ENCODE data around the gene MMP17. TPM values are rescaled to one million over a fixed set of nuclear protein-coding genes. Genes with fewer than 3 reads are reported as not detected.

MMP17 gene
- polyA plus RNA-seq, 1 donor (not counting 4 experiments of a cell fraction or from before 2014, with no cell fraction given), result 2.3 TPM

DNA sequence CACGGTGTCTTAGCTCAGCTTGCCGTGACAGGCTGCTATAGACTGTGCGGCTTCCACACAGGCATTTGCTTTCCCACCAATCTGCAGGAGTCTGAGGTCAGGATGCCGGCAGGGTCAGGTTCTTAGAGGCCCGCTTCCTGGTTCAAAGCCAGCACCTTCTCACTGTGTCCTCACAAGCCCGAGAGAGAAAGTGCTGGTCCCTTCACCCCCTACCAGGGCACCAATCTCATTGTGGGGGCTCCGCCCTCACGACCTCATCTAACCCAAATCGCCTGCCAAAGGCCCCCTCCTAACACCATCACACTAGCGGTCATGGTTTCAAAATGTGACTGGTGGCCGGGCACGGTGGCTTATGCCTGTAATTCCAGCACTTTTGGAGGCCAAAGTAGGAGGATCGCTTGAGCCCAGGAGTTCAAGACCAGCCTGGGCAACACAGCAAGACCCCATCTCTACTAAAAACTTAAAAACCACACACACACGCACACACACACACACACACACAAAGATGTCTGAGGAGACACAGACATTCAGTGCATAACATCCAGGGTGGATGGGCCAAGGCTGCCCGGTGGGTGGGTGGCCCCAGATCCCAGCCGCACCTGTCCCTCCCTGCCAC lies 26.8 kb downstream of the MMP17 start:
- H3K4me3 ChIP-seq (ENCODE audit: control insufficient read depth in 2 of 3, extremely low read depth in 1 of 3, insufficient read depth in 2 of 3, low read depth in 1 of 3, low read length in 3 of 3), result no peak overlapping the region
- no peak overlapping the region for H3K4me2 ChIP-seq (ENCODE audit: control insufficient read depth, extremely low read depth, insufficient read depth, low read depth, low read length)
- dilution Hi-C loops (cut with MboI; ENCODE audit: extremely low pct_ligation_motif_present, low sequenced_read_pairs), result no loop called here
- no peaks in the 10 kb centered on the region for H3K9me3 ChIP-seq (ENCODE audit: control insufficient read depth, low read depth, low read length)
- H3K27me3 ChIP-seq (ENCODE audit: control insufficient read depth, extremely low read depth, insufficient read depth, low read length), result peaks cover 7% of the 10 kb centered on the region
- no peak for FAIRE-seq
- H3K27ac ChIP-seq (ENCODE audit: control insufficient read depth, insufficient read depth, low read length), result no peak overlapping the region
- H3K9ac ChIP-seq (ENCODE audit: control insufficient read depth, extremely low read depth, insufficient read depth, low read length), result no peak overlapping the region
- H3K36me3 ChIP-seq (ENCODE audit: control insufficient read depth in 2 of 2, extremely low read depth in 1 of 2, insufficient read depth in 2 of 2, low read length in 2 of 2), result no peaks in the 10 kb centered on the region
- no peaks in the 10 kb centered on the region for H3K79me2 ChIP-seq (ENCODE audit: control insufficient read depth, insufficient read depth, low read length)
- no peaks in the 10 kb centered on the region for H4K20me1 ChIP-seq (ENCODE audit: control insufficient read depth, extremely low read depth, insufficient read depth, low read length)
- H3K9me1 ChIP-seq (ENCODE audit: control insufficient read depth, extremely low read depth, insufficient read depth, low read length), result no peaks in the 10 kb centered on the region
- TF ChIP-seq EZH2 (IDR thresholded peaks at IDR 0.05; ENCODE audit: low read length), result no peak
- TF ChIP-seq, protein P1, sequence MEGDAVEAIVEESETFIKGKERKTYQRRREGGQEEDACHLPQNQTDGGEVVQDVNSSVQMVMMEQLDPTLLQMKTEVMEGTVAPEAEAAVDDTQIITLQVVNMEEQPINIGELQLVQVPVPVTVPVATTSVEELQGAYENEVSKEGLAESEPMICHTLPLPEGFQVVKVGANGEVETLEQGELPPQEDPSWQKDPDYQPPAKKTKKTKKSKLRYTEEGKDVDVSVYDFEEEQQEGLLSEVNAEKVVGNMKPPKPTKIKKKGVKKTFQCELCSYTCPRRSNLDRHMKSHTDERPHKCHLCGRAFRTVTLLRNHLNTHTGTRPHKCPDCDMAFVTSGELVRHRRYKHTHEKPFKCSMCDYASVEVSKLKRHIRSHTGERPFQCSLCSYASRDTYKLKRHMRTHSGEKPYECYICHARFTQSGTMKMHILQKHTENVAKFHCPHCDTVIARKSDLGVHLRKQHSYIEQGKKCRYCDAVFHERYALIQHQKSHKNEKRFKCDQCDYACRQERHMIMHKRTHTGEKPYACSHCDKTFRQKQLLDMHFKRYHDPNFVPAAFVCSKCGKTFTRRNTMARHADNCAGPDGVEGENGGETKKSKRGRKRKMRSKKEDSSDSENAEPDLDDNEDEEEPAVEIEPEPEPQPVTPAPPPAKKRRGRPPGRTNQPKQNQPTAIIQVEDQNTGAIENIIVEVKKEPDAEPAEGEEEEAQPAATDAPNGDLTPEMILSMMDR (optimal IDR thresholded peaks at IDR 0.05 in 1 of 3, IDR thresholded peaks at IDR 0.05 in 1 of 3, conservative IDR thresholded peaks at IDR 0.05 in 1 of 3; ENCODE audit: extremely low read depth in 1 of 3, insufficient read depth in 2 of 3, low read length in 3 of 3), result no peak
- H2AFZ ChIP-seq (ENCODE audit: control insufficient read depth, low read length), result no peak overlapping the region
- no peaks in the 10 kb centered on the region for H3K4me1 ChIP-seq (ENCODE audit: control insufficient read depth, extremely low read depth, insufficient read depth, low read length)
- no peak for DNase-seq (ENCODE audit: low read depth, low spot score)

DNA sequence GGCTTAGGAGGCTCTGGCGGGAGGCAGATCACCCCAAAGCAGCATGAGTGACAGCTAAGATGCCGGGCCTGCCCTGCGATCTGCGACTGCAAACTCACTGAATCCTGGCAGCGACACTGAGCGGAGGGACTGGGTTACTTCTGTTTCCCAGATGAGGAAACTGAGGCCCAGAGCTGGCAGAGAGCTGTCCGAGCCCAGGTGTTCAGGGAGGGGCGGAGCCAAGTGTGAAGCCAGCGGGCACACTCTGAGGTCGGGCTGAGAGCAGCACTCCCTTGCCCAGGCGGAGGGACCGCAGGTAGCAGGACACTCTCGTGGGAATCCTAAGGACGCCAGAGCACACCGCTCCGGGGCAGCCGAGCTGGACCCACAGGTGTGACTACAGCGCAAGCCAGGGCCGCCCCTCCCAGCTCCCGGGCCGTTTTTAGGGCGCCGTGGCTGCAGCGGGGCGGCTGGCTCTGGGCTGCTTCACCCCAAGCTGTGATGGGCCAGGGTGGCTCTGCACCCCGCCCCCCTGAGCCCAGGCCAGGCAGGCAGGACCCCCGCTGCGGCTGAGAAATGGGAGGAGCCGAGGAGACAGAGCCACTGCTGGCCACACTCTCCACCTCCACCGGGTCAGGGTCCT lies 27.4 kb downstream of the MMP17 start:
- H3K27ac ChIP-seq (ENCODE audit: control insufficient read depth, insufficient read depth, low read length), result no peak overlapping the region
- TF ChIP-seq EZH2 (IDR thresholded peaks at IDR 0.05; ENCODE audit: low read length), result no peak
- TF ChIP-seq, protein P1 (optimal IDR thresholded peaks at IDR 0.05 in 1 of 3, IDR thresholded peaks at IDR 0.05 in 1 of 3, conservative IDR thresholded peaks at IDR 0.05 in 1 of 3; ENCODE audit: extremely low read depth in 1 of 3, insufficient read depth in 2 of 3, low read length in 3 of 3), result no peak
- no peak overlapping the region for H3K9ac ChIP-seq (ENCODE audit: control insufficient read depth, extremely low read depth, insufficient read depth, low read length)
- H3K27me3 ChIP-seq (ENCODE audit: control insufficient read depth, extremely low read depth, insufficient read depth, low read length), result peaks cover 7% of the 10 kb centered on the region
- no peaks in the 10 kb centered on the region for H3K9me3 ChIP-seq (ENCODE audit: control insufficient read depth, low read depth, low read length)
- H3K4me2 ChIP-seq (ENCODE audit: control insufficient read depth, extremely low read depth, insufficient read depth, low read depth, low read length), result no peak overlapping the region
- H3K79me2 ChIP-seq (ENCODE audit: control insufficient read depth, insufficient read depth, low read length), result no peaks in the 10 kb centered on the region
- FAIRE-seq (no peak), DNase-seq (ENCODE audit: low read depth, low spot score) (no peak)
- H4K20me1 ChIP-seq (ENCODE audit: control insufficient read depth, extremely low read depth, insufficient read depth, low read length), result no peaks in the 10 kb centered on the region
- no peak overlapping the region for H2AFZ ChIP-seq (ENCODE audit: control insufficient read depth, low read length)
- H3K4me1 ChIP-seq (ENCODE audit: control insufficient read depth, extremely low read depth, insufficient read depth, low read length), result peaks cover 3% of the 10 kb centered on the region
- H3K4me3 ChIP-seq (ENCODE audit: control insufficient read depth in 2 of 3, extremely low read depth in 1 of 3, insufficient read depth in 2 of 3, low read depth in 1 of 3, low read length in 3 of 3), result no peak overlapping the region
- no peaks in the 10 kb centered on the region for H3K9me1 ChIP-seq (ENCODE audit: control insufficient read depth, extremely low read depth, insufficient read depth, low read length)
- no peaks in the 10 kb centered on the region for H3K36me3 ChIP-seq (ENCODE audit: control insufficient read depth in 2 of 2, extremely low read depth in 1 of 2, insufficient read depth in 2 of 2, low read length in 2 of 2)
- dilution Hi-C loops (cut with MboI; ENCODE audit: extremely low pct_ligation_motif_present, low sequenced_read_pairs), result no loop called here
